GM15510 (cell line): ENCODE data around the gene OSTM1.

Experiments
- POLR2A ChIP-seq: IDR thresholded peaks from 3 replicates; pipeline ENCODE4 v1.6.1; 2011; ENCODE audit warnings: borderline replicate concordance; ENCODE audit not compliant: insufficient read length; ENCODE audit errors: extremely low read depth

The OSTM1 gene

DNA sequence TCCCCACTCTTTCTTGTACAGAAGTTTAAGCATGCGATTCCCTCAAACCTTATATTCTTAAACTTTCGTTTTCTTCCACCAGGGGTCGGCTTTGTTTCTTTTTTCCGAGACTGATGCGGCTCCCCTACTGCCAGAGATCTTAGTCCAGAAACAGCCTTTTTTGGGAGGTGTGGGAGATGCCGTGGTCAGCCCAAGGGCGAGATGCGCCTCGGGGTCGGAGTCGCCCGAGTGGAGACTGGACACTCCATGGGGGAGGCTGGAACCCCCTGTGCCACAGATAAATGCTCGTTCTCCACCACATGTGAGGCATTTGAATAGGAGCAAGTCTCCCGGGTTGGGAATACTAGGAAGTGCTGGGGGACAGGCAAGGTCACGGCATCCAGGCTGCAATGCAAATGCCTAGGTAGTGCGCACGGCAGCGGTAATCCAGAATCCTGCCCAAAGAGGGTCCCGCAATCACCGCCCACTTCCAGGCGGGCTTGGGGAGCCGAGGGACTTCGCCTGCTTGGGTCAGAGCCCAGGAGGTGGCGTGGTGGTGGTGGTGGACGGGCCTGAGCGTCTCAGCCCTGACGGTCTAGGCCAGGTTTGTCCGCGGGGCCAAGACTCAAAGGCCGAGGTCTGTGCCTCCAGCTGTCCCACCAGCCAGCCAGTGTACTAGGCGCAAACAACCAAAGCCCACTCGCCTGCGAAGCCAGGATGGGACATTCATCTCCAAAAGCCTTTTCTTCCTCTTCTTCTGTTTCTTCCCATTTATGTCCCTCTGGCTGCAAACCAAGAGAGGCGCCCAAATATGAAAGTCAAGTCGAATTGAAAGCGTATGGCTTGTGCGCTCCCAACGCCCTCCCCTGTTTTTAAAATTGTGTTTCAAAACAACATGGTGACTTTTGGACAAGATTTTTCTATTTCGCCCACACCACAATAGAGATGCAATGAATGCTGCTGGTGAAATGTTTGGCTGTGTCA is 39.3 kb upstream of the OSTM1 start:
- no peak for TF ChIP-seq POLR2A

DNA sequence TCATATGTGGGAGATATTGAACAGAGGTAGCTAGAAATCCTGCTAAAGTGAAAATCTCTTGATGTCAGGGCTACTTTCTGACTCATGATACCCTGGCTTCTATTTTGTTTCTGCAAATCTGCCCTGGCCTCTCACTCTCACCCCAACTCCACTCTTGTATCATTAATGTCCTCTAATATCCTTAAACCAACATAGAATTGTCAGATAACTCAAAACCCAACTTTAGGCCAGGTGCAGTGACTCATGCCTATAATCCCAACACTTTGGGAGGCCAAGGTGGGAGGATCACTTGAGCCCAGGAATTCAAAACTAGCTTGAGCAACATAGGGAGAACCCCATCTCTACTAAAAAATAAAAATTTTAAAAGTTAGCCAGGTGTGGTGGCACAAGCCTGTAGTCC is 33.8 kb upstream of the OSTM1 start:
- no peak for TF ChIP-seq POLR2A

DNA sequence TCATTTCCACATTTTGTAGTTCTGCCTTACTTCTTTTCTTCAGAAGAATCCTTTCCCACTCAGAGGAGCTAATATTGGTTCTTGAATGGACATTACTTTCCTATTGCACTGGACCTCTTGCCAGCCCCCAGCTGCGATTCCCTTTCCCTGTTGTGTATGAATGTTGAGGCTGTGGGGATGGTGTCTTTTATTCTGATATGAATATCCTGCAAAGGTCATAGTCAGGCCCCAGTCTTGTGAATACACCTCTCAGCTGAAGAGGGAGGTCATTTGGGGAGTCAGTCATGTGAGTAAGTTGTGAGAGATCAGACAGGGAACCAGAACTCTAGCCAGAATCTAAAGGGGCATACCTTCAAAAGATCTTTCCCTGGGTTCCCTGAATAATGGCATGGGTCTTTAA is 32.6 kb upstream of the OSTM1 start:
- no peak for TF ChIP-seq POLR2A

DNA sequence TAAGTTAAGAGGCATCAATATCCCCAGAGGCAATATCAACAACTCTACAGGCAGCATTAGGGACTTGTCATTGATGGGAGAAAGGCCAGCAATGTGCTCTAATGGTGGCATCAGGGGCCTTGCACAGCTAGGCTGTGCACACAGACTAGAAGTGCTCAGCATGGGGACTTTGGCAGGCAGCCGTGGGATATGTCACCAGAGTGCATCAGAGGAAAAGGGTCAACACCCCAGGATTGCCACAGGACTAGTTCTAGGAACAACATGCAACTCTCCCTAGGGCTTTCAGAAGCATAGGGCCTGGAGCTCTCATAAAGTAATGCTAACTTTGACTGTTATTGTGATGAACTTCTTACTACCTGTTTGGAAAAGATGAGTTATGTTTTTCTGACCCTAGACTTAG is 32.2 kb upstream of the OSTM1 start:
- TF ChIP-seq POLR2A, result no peak

DNA sequence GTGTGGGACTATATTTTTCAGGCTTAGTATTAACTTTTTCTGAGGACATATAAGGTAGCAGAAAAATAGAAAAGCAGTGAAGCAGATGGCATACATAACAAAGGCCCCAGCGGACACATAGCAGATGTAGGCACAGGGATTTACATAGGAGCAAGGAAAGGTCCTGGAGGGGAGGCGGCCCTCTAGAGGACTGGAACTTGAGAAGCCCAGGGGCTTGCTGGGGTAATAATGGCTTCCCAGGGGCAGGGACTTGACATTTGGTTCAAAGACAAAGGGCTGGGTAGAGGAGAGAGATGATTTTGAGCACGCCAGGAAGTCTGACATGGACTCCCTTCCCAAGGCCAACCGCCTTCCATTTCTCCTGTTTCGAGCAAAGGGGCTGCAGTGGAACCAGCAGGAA is 31.7 kb upstream of the OSTM1 start:
- no peak for TF ChIP-seq POLR2A

DNA sequence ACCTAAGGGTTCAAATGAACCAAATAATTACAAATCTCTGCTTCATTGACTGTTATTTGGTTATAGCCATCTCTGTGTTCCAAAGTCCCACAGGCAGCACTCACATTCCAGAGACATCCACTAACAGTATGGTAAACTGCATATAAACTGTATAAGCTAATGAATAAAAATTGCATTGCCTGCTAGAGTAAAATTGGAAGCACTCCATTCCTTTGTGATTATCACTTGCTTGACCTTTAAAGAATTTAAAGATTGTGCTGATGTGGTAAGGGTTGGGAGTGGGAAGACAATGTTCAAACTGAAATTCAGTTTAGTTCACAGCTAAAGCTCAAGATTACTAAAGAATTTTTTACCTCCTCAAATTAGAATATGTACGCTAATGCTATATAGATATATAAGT is 31.0 kb upstream of the OSTM1 start:
- no peak for TF ChIP-seq POLR2A

DNA sequence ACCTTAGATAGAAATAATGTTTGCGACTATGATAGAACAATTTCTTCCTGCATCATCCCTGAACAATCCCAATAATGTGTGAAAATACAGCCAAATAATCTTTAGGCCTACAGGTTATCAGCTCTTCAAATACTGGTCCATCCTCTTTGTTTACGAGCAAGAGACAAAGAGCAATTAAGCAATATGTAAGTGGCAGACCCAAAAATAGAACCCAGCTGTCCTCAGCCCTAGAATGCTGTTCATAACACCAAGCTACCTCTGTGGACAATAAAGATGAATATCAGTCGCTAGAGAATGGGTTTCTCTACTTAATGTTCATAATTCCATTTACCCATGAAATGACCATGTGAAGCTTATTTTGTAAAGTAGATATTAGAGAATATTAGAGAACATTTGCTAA is 28.4 kb upstream of the OSTM1 start:
- no peak for TF ChIP-seq POLR2A

DNA sequence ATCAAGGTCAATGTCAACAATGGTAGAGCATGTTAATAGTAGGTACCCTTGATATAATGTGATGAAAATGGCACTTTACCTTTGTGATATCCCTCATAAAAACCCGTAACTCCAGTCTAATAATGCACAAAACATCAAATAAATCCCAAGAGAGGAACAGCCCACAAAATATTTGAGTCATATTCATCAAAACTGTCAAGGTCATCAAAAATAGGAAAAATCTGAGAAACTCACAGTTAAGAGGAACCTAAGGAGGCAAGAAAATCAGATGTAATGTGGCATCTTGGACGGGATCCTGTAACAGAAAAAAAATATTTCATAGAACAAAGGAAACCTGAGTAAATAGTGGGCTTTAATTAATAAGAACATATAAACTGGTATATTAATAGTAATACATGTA is 25.5 kb upstream of the OSTM1 start:
- TF ChIP-seq POLR2A, result no peak

DNA sequence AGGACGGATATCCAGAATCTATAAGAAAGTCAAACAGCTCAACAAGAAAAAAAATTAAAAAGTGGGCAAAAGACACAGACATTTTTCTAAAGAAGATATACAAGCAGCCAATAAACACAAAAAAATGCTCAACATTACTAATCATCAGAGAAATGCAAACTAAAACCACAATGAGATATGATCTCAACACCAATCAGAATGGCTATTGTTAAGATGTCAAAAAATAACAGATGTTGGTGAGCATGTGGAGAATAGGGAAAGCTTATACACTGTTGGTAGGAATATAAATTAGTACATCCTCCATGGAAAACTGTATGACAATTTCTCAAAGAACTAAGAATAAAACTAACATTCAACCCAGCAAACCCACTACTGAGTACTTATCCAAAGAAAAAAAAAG is 23.3 kb upstream of the OSTM1 start:
- no peak for TF ChIP-seq POLR2A

DNA sequence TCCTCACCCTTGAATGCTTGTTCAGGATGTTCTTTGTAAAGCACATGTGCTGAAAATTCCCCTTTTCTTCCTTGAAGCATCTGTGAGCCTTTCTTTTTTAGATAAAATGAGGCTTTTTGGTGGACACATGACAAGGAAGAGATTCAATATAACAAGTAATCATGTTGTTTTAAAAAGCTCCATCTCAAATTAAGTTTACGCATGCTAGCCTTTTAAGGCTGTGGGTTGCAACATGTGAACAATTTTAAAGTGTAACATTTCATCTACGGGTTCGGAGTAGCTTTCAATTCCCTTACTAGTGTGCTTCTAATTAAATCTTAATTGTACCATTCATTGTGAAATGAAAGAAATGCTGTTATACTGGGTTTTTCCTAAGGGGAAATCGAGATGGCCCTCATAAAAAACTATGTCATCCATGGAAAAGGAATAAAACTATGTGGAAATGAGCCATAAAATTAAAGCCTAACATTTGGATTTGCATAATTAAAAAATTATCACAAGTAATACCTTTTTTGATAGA is 19.3 kb upstream of the OSTM1 start:
- TF ChIP-seq POLR2A, result no peak

DNA sequence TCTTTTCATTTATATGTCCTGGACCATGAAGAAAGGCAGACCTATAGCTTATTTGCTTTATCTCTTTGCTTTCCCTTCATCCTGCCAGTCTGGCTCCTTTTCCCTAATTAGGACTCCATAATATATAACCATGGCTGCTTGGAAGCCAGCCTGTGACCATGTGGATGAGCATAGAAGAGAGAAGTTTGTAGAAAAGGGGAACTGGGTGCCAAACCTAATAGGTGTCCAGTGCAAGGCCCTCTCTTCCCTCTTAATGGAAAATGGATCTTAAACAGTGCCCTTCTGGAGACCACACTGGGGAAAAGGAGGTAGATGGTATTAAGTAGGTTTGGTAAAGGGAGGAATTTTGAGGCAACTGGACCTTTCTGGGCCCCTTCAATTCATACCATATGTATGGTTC is 16.7 kb upstream of the OSTM1 start:
- TF ChIP-seq POLR2A, result no peak

DNA sequence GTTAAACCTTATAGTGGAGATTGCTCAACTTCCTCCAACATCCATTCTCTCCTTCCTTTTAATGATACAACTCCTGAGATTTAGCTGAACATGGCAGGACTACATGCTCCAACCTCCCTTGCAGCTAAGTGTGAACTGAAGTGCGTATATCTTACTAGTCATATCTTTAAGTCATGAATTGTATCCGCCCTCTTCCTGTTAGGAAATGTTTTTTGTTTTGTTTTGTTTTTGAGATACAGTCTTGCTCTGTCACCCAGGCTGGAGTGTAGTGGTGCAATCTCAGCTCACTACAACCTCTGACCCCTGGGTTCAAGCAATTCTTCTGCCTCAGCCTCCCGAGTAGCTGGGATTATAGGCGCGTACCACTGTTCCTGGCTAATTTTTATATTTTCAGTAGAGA is 8.8 kb upstream of the OSTM1 start:
- no peak for TF ChIP-seq POLR2A

DNA sequence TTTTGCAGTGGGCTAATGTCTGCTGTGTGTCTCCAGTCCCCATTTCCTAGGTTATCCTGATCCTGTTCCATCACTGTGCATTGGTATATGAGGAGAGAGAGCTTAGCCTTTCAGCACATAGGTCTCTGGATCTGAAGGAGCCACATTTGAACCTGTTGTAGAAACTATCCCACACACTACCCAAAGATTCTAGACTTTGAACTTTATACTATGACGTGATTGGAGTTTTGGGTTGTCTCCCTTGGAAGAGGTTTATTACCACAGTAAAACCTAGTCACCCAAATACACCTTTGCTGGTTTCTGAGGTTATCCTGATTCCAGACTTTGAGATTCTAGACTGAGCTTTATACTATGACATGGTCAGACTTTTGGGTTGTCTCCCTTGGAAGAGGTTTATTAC is 8.0 kb upstream of the OSTM1 start:
- no peak for TF ChIP-seq POLR2A

DNA sequence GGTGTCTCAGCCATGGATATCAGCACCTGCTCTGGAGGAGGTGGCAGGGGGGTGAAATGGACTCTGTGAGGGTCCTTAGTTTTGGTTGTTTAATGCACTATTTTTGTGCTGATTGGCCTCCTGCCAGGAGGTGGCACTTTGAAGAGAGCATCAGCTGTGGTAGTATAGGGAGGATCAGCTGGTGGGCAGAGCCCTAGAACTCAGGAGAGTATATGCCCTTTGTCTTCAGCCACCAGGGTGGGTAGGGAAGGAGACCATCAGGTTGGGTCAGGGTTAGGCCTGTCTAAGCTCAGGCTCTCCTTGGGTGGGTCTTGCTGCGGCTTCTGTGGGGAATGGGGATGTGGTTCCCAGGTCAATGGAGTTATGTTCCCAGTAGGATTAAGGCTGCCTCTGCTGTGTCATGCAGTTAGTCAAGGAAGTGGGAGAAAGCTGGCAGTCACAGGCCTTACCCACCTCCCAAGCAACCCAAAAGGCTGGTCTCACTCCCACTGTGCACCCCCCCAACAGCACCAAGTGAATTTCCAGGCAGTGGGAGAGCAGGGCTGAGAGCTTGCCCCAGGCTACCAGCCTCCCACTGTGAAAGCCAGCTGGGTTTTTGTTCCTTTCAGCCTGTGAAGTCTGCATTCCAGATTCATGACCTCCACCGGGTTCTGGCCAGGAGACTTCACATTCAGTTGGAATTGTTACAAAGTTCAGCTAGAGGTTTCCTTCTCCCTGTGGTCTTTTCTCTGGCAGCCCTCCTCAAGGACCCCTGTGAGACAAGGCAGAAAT is 5.7 kb upstream of the OSTM1 start:
- no peak for TF ChIP-seq POLR2A

DNA sequence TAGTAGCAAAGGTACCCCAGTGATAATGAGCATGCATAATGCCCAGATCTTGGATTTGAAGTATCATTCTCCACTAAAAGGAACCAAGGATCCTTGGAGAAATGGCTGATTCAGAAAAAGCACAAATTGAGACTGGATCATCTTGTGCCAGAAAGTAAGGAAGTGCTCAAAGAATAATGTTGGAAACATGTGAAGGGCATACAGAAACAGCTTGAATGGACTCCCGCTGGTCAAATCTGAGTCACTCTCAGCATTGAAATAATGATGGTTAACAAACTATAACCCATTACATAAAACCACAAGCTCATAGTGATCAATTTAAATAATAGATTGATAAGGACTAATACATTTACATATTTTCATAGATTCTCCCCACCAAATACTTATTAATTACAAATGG is 3.6 kb upstream of the OSTM1 start:
- TF ChIP-seq POLR2A, result no peak

DNA sequence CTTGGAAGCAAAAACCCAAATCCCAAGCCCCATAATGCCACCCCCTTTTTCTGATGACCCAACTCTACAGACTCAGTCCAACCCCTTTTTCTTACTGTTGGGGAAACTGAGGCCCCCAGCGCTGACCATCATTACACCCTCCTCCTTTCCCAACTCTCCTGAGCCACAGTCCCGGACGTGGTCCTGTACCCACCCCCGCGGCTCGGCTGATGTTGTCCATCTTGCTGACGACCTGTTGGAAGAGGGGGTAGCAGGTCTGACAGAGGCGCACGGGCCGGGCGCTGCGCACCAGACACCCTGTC is 533 bp downstream of the OSTM1 start:
- TF ChIP-seq POLR2A, result no peak
